PC-9 (cell line): ENCODE measurements around the gene ASPHD1. TPM values are rescaled to one million over a fixed set of nuclear protein-coding genes. Genes with fewer than 3 reads are reported as not detected.
A peak's percentile ranks its signal among the peaks of the same experiment; 100 is the strongest.

Source experiments
- Bru-seq: library from RNA; stranded (reverse); fragments of 400-500 nt; gene quantifications from one replicate; lab custom pipeline; 2021; lab: Mats Ljungman, UMichigan
- BruChase-seq, 2 experiments: library from RNA; stranded (reverse); fragments of 400-500 nt; gene quantifications; one replicate each; lab custom pipeline; 2021; lab: Mats Ljungman, UMichigan
- BruUV-seq: library from RNA; stranded (reverse); fragments of 400-500 nt; replicated peaks from 2 replicates; lab custom pipeline; 2021; lab: Mats Ljungman, UMichigan
- CTCF ChIA-PET: fragments of 300-600 bp; sonication (Branson Sonifier 250); formaldehyde crosslinking; loops from one replicate; lab custom pipeline; 2022; ENCODE audit warnings: antibody characterized with exemption; lab: Charles Lee
- POLR2A ChIA-PET: fragments of 300-600 bp; sonication (Branson Sonifier 250); formaldehyde crosslinking; loops from one replicate; lab custom pipeline; 2022; ENCODE audit warnings: antibody characterized with exemption; ENCODE audit not compliant: unreplicated experiment; lab: Charles Lee
- DNase-seq, 2 experiments: peaks; one replicate each; pipeline versions ENCODE4 v3.0.0 to v3.0.0-alpha.2; 2015 to 2022; ENCODE audit warnings: mixed read lengths in 1 of 2
- H2AFZ ChIP-seq: fragments of 200-600 bp; sonication (generic); 2 replicates; pipeline ENCODE4 v1.8.1; 2017; ENCODE audit warnings: antibody characterized with exemption
- H3F3A ChIP-seq: fragments of 200-600 bp; sonication (generic); 2 replicates; pipeline ENCODE4 v1.8.1; 2017; ENCODE audit warnings: antibody characterized with exemption, mild to moderate bottlenecking, low read depth; ENCODE audit not compliant: insufficient read depth
- H3K27ac ChIP-seq: fragments of 200-600 bp; sonication (generic); 2 replicates; pipeline ENCODE4 v1.6.1; 2016; ENCODE audit warnings: mixed run types
- H3K27me3 ChIP-seq: fragments of 200-600 bp; sonication (generic); 2 replicates; pipeline ENCODE4 v1.6.1; 2016; ENCODE audit warnings: low read depth, mixed run types; ENCODE audit not compliant: insufficient read depth
- H3K36me3 ChIP-seq: fragments of 200-600 bp; sonication (generic); 2 replicates; pipeline ENCODE4 v1.6.1; 2016; ENCODE audit warnings: low read depth, mixed run types
- H3K4me1 ChIP-seq: fragments of 200-600 bp; sonication (generic); replicated peaks from 2 replicates; pipeline ENCODE4 v1.6.1; 2016; ENCODE audit warnings: mixed run types; ENCODE audit not compliant: insufficient read depth
- H3K4me2 ChIP-seq: fragments of 200-600 bp; sonication (generic); 2 replicates; pipeline ENCODE4 v1.6.1; 2017; ENCODE audit warnings: mixed run types
- H3K4me3 ChIP-seq: fragments of 200-600 bp; sonication (generic); 2 replicates; pipeline ENCODE4 v1.6.1; 2016; ENCODE audit warnings: mixed run types
- H3K79me2 ChIP-seq: fragments of 200-600 bp; sonication (generic); 2 replicates; pipeline ENCODE4 v1.6.1; 2017; ENCODE audit warnings: low read depth, mixed run types
- H3K9me2 ChIP-seq: fragments of 200-600 bp; sonication (generic); 2 replicates; pipeline ENCODE4 v1.8.1; 2017; ENCODE audit warnings: mild to moderate bottlenecking; ENCODE audit not compliant: insufficient read depth
- H3K9me3 ChIP-seq: fragments of 200-600 bp; sonication (generic); 2 replicates; pipeline ENCODE4 v1.8.1; 2016; ENCODE audit warnings: low read depth; ENCODE audit not compliant: insufficient read depth
- H4K20me1 ChIP-seq: fragments of 200-600 bp; sonication (generic); 2 replicates; pipeline ENCODE4 v1.8.1; 2017; ENCODE audit not compliant: insufficient read depth
- CTCF ChIP-seq: fragments of 200-600 bp; sonication (generic); conservative IDR thresholded peaks from 2 replicates; pipeline ENCODE4 v1.6.1; 2017; ENCODE audit warnings: mixed run types, antibody characterized with exemption, mild to moderate bottlenecking, moderate library complexity
- EZH2 ChIP-seq: fragments of 200-600 bp; sonication (generic); IDR thresholded peaks from 2 replicates; pipeline ENCODE4 v1.8.0; 2017; ENCODE audit warnings: antibody characterized with exemption, low read depth
- intact Hi-C: fragments of 100-400 bp; cut with micrococcal nuclease; formaldehyde crosslinking; loops from one replicate; pipeline ENCODE4 v1.10.0; 2022; ENCODE audit not compliant: unreplicated experiment
- long read RNA-seq: library from polyadenylated mRNA; stranded (forward); transcript quantifications from one replicate; pipeline ENCODE4 v2.0.0, GENCODE V29; 2022
- total RNA-seq: library from RNA; stranded (reverse); gene quantifications from 2 replicates; pipeline ENCODE4 v1.2.3, GENCODE V29; 2021

The ASPHD1 gene
- total RNA-seq, result 8.3 and 11.3 TPM in 2 replicates
- percentile 46 among the genes with signal in this experiment for Bru-seq, nascent RNA
- BruChase-seq, experiment 1, labeled RNA remaining after a 2-hour chase, result percentile 52 among the genes with signal in this experiment
- percentile 47 among the genes with signal in this experiment for BruChase-seq, experiment 2, labeled RNA remaining after a 6-hour chase
- long read RNA-seq, partial matches to known transcripts, result 0 of 7 reads
- long read RNA-seq, other reads (novel, unspliced or antisense), result 6 of 7 reads

- intact Hi-C loops, result loop anchor here (1.0 kb wide), 2 partner anchors 73 to 96 kb away; partner anchors contain the start of genes INO80E and TAOK2
- Histone ChIP-seq H3K4me2 (peak within 1 kb of the TSS; percentile 100), H3K27ac (peak within 1 kb of the TSS; percentile 51), H3K9me2 (no peaks in the 10 kb centered on the region), H2AFZ (peak within 1 kb of the TSS; percentile 89), H3K4me3 (peak within 1 kb of the TSS; percentile 72), H4K20me1 (no peaks in the 10 kb centered on the region), H3K4me1 (peaks cover 16% of the 10 kb centered on the region; the same call in 1 of the 2 replicates), H3F3A (peaks cover 10% of the 10 kb centered on the region), H3K79me2 (0 out of 2 replicates have a peak, but pooled peaks cover 5% of the 10 kb centered on the region), H3K27me3 (no peaks in the 10 kb centered on the region), H3K36me3 (no peaks in the 10 kb centered on the region), H3K9me3 (no peaks in the 10 kb centered on the region)
- DNase-seq, result peak; percentile 62 to 86
- no peak for TF ChIP-seq EZH2
- no peak for TF ChIP-seq CTCF
- no TSS peak for BruUV-seq
- ChIA-PET CTCF (interaction anchor here (0.6 to 1.8 kb wide), 7 partner anchors 10 to 178 kb away, joined by 3 to 8 read pairs (median 5); partner anchors contain the start of gene TAOK2), POLR2A (interaction anchor here (0.6 to 1.7 kb wide), 3 partner anchors 73 to 180 kb away, joined by 5 to 30 read pairs (median 7); partner anchors contain the start of gene TAOK2)
Measured at GRCh38 chr16:29900102-29900887, at the start of gene ASPHD1. TSS of gene ASPHD1 (plus strand) at chr16:29900488. CDS start at chr16:29900972, 484 bp downstream.

GRCh38 chr16:29850998-29851397 is 49.3 kb upstream of the ASPHD1 start:
- no peaks in the 10 kb centered on the region for H3K36me3 ChIP-seq
- TF ChIP-seq EZH2, result no peak
- no peak for TF ChIP-seq CTCF
- H3K9me3 ChIP-seq, result no peaks in the 10 kb centered on the region
- H3K9me2 ChIP-seq, result no peaks in the 10 kb centered on the region
- H3K27ac ChIP-seq, result no peak overlapping the region
- no TSS peak for BruUV-seq
- no peak overlapping the region for H3K4me2 ChIP-seq
- H3K4me3 ChIP-seq, result no peak overlapping the region
- ChIA-PET POLR2A (interaction anchor here (0.6 to 0.7 kb wide), 2 partner anchors 151 to 759 kb away, joined by 7 to 9 read pairs; partner anchors contain the start of gene ZNF689), CTCF (no interaction called here)
- no peaks in the 10 kb centered on the region for H3K27me3 ChIP-seq
- no peak for DNase-seq
- no peak overlapping the region for H2AFZ ChIP-seq
- intact Hi-C loops, result no loop called here
- H4K20me1 ChIP-seq, result no peaks in the 10 kb centered on the region
- H3F3A ChIP-seq, result no peaks in the 10 kb centered on the region; the same call in 1 of the 2 replicates
- H3K79me2 ChIP-seq, result no peaks in the 10 kb centered on the region
- H3K4me1 ChIP-seq, result no peaks in the 10 kb centered on the region

GRCh38 chr16:29852654-29853053 is 47.6 kb upstream of the ASPHD1 start:
- Histone ChIP-seq H3K27ac (no peak overlapping the region), H3K9me3 (no peaks in the 10 kb centered on the region), H3K36me3 (no peaks in the 10 kb centered on the region), H3F3A (no peaks in the 10 kb centered on the region), H3K4me3 (no peak overlapping the region), H2AFZ (no peak overlapping the region), H3K79me2 (no peaks in the 10 kb centered on the region), H3K4me1 (no peaks in the 10 kb centered on the region), H4K20me1 (no peaks in the 10 kb centered on the region), H3K27me3 (no peaks in the 10 kb centered on the region), H3K4me2 (no peak overlapping the region), H3K9me2 (no peaks in the 10 kb centered on the region)
- CTCF ChIA-PET, result no interaction called here
- POLR2A ChIA-PET, result no interaction called here
- TF ChIP-seq CTCF (no peak), EZH2 (no peak)
- BruUV-seq, result no TSS peak
- no peak for DNase-seq
- intact Hi-C loops, result no loop called here
